ENCODE measurements around the gene ADD2. TPM values are rescaled to one million over a fixed set of nuclear protein-coding genes. Genes with fewer than 3 reads are reported as not detected.
A peak's percentile ranks its signal among the peaks of the same experiment; 100 is the strongest.

Gene ADD2
- total RNA-seq, 1 donor from 2014 or later = 10.2 TPM

- intact Hi-C loops (cut with DNase I) = no loop called here
- Histone ChIP-seq H3K27ac (no peak overlapping the region), H3K4me3 (no peak overlapping the region), H3K27me3 (no peaks in the 10 kb centered on the region), H3K36me3 (no peaks in the 10 kb centered on the region), H3K4me1 (no peaks in the 10 kb centered on the region), H3K9me3 (no peaks in the 10 kb centered on the region)
- DNase-seq (ENCODE audit: low spot score in 2 of 2) = peak in 1 of 2 donors; percentile 35
- TF ChIP-seq CTCF (IDR thresholded peaks at IDR 0.05) = no peak
Observed at GRCh38 chr2:70702711-70703395, 65.1 kb downstream of the ADD2 start.

- no peaks in the 10 kb centered on the region for H3K36me3 ChIP-seq
- no peak for DNase-seq (ENCODE audit: low spot score in 2 of 2)
- H3K4me3 ChIP-seq = no peak overlapping the region
- no peak for TF ChIP-seq CTCF (IDR thresholded peaks at IDR 0.05)
- no peaks in the 10 kb centered on the region for H3K4me1 ChIP-seq
- H3K27ac ChIP-seq = no peak overlapping the region
- no peaks in the 10 kb centered on the region for H3K9me3 ChIP-seq
- intact Hi-C loops (cut with DNase I) = no loop called here
- no peaks in the 10 kb centered on the region for H3K27me3 ChIP-seq
Observed at GRCh38 chr2:70698847-70699246, 69.2 kb downstream of the ADD2 start.

- Histone ChIP-seq H3K9me3 (no peaks in the 10 kb centered on the region), H3K27me3 (no peaks in the 10 kb centered on the region), H3K4me3 (no peak overlapping the region), H3K36me3 (no peaks in the 10 kb centered on the region), H3K4me1 (no peaks in the 10 kb centered on the region), H3K27ac (no peak overlapping the region)
- DNase-seq (ENCODE audit: low spot score in 2 of 2) = peak in 1 of 2 donors; percentile 37
- TF ChIP-seq CTCF (IDR thresholded peaks at IDR 0.05) = no peak
- intact Hi-C loops (cut with DNase I) = no loop called here
Observed at GRCh38 chr2:70697603-70698383, 70.2 kb downstream of the ADD2 start.

- Histone ChIP-seq H3K36me3 (no peaks in the 10 kb centered on the region), H3K4me1 (no peaks in the 10 kb centered on the region), H3K4me3 (no peak overlapping the region), H3K9me3 (no peaks in the 10 kb centered on the region), H3K27ac (no peak overlapping the region), H3K27me3 (no peaks in the 10 kb centered on the region)
- intact Hi-C loops (cut with DNase I) = no loop called here
- no peak for TF ChIP-seq CTCF (IDR thresholded peaks at IDR 0.05)
- peak in 1 of 2 donors; percentile 47 for DNase-seq (ENCODE audit: low spot score in 2 of 2)
Observed at GRCh38 chr2:70696142-70696541, 71.9 kb downstream of the ADD2 start.

GRCh38 chr2:70692256-70692655, 75.7 kb downstream of the ADD2 start:
- no peaks in the 10 kb centered on the region for H3K27me3 ChIP-seq

More at GRCh38 chr2:70692256-70692655, 75.7 kb downstream of the ADD2 start:
- Histone ChIP-seq H3K36me3 (no peaks in the 10 kb centered on the region), H3K4me3 (no peak overlapping the region), H3K4me1 (no peaks in the 10 kb centered on the region), H3K27ac (no peak overlapping the region), H3K9me3 (no peaks in the 10 kb centered on the region)
- intact Hi-C loops (cut with DNase I) = no loop called here
- no peak for TF ChIP-seq CTCF (IDR thresholded peaks at IDR 0.05)
- DNase-seq (ENCODE audit: low spot score in 2 of 2) = peak in 1 of 2 donors; percentile 53
